Measurements from ENCODE around the gene RPL10. TPM values are rescaled to one million over a fixed set of nuclear protein-coding genes. Genes with fewer than 3 reads are reported as not detected.
A peak's percentile ranks its signal among the peaks of the same experiment; 100 is the strongest.

The RPL10 gene
- polyA plus RNA-seq, 4 donors: 3,011 to 4,069 (median 3,093) TPM

DNA sequence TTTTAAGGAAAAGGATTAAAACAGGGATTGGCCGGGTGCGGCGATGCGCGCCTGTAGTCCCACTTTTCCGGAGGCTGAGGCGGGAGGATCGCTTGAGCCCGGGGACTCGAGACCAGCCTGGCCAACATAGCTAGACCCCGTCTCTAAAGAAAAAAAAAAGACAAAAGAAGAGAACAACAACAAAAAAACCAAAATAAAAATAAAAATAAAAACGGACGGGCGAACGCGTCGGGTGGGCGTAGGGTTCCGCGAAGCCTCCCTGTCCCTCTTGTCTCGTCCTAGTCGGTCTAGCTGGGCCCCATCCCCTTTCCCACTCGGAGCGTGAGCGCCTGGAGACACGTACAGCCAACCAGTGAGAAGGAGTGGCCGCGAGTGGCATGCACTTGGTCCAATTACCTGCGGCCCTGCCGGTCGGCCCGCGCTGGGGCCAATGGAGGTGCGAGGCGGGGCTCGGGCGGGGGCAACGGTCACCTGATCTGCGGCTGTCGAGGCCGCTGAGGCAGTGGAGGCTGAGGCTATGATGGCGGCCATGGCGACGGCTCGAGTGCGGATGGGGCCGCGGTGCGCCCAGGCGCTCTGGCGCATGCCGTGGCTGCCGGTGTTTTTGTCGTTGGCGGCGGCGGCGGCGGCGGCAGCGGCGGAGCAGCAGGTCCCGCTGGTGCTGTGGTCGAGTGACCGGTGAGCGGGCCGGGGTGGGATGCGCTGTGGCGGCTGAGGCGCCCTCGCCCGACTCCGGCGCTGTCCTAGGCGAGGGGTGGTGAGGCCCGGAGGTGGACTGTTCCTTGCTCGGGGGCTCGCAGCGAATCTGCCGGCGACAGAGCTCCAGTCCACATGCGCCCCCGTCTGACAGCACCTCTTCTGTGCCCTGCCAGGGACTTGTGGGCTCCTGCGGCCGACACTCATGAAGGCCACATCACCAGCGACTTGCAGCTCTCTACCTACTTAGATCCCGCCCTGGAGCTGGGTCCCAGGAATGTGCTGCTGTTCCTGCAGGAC is 30.3 kb downstream of the RPL10 start, which contains the start of gene ATP6AP1:
ATP6AP1 (plus strand) TSS at position 502 of the 996 bp plus-strand sequence; CDS start at position 518, 16 bp downstream.
- peak in 2 of 4 donors; percentile 73 to 81 for DNase-seq (ENCODE audit: low read depth in 4 of 4, low spot score in 2 of 4)

GRCh38 chrX:154429711-154430110 is 31.5 kb downstream of the RPL10 start:
- DNase-seq (ENCODE audit: low read depth in 4 of 4, low spot score in 2 of 4): no peak

- DNase-seq (ENCODE audit: low read depth in 4 of 4, low spot score in 2 of 4): no peak
These were observed 32.3 kb downstream of the RPL10 start for GRCh38 chrX:154430479-154430878.

DNA sequence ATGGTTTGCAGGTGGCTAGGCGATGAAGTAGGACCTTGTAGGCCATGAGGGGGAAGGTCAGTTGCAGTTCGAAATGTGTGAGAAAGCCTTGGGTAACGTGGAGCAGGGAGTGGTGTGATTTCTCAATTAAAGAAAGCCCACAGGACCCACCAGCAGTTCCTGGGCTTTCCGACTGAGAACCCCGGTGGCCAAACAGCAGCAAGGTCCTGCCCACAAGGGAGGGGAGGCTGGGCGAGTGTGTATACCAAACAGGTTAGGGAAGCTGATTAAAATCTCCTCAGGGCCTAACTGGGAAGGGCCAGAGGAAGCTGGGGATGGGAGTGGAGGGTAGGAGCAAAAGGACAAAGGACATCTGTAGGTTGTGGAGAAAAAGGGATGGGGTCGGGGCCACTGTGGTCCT is 32.7 kb downstream of the RPL10 start:
- DNase-seq (ENCODE audit: low read depth in 4 of 4, low spot score in 2 of 4): no peak

DNA sequence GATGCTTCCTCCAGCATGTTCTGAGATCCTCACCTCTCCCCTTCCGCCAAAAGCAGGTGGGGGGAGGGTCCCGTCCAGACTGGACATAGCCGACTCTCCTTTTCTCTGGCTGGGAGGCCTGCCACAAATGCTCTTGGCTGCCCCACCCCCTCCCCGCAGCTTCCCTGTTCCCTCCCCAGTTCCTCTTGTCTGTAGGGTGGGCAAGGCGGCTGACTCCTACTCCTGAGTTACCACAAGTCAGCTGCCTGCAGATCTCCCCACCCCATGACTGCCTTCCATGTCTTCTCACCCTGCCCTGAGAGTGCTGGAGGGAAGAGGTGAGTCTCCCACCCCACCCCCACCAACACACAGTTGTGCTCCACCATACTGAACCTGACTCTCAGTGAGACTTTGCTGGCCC is 33.2 kb downstream of the RPL10 start:
- no peak for DNase-seq (ENCODE audit: low read depth in 4 of 4, low spot score in 2 of 4)

DNA sequence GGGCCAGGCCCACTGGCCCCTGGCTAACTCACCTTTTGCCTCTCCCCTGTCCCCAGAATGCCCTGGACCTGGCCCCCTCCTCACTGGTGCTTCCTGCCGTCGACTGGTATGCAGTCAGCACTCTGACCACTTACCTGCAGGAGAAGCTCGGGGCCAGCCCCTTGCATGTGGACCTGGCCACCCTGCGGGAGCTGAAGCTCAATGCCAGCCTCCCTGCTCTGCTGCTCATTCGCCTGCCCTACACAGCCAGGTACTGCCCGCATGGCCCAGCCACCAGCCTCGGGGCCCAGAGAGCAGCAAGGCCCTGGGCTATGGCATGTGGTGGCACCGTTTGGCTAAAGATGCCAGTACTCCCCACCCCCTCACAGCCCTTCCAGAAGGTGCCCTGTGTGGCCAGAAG is 34.0 kb downstream of the RPL10 start:
- DNase-seq (ENCODE audit: low read depth in 4 of 4, low spot score in 2 of 4): no peak

DNA sequence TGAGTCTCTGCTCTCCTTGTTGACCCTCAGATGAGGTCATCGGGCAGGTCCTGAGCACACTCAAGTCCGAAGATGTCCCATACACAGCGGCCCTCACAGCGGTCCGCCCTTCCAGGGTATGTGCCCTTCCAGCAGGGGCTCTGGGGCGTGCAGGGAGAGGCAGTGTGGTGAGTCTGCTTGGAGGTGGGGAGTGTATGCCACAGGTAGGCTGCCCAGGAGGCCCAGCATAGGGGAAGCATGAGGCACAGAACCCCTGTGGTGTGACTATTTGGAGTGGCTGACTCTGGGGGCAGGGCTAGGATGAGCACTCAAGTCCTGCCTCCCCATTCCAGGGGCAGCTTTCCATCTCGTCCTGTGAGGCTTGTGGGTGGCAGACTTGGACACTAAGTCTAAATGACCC is 35.4 kb downstream of the RPL10 start:
- no peak for DNase-seq (ENCODE audit: low read depth in 4 of 4, low spot score in 2 of 4)

DNA sequence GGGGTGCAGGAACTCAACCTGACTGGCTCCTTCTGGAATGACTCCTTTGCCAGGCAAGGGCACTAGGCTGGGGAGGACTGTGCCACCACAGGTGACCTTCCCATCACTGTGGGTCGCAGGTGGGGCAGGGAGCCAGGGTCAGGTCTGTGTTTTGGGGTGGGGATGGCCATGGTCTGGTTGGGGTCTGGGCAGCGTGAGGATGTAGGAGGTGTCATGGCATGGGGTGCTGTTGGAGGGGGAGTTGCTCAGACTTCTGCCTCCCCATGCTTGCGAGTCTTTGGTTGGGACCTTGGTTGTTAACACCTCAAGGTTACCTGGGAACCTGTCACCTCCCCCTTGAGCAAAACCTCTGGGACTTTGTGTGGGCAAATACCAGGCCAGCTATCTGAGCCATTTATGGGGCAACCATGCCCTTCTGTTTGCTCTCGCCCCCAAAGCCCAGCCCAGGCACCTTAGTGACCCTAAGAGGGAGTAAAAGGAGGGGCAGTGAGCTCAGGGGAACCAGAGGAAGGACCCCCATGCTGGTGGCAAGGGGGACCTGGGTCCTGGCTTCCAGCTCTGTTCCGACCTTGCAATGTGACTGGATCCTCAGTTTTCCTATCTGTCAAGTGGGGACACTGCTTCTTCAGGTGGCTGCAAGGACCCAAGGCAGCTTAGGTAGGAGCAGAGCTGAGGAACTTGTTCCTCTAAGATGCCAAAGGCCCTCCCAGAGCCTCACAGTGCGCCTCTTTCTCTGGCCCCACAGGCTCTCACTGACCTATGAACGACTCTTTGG is 36.4 kb downstream of the RPL10 start:
- DNase-seq (ENCODE audit: low read depth in 4 of 4, low spot score in 2 of 4): no peak

DNA sequence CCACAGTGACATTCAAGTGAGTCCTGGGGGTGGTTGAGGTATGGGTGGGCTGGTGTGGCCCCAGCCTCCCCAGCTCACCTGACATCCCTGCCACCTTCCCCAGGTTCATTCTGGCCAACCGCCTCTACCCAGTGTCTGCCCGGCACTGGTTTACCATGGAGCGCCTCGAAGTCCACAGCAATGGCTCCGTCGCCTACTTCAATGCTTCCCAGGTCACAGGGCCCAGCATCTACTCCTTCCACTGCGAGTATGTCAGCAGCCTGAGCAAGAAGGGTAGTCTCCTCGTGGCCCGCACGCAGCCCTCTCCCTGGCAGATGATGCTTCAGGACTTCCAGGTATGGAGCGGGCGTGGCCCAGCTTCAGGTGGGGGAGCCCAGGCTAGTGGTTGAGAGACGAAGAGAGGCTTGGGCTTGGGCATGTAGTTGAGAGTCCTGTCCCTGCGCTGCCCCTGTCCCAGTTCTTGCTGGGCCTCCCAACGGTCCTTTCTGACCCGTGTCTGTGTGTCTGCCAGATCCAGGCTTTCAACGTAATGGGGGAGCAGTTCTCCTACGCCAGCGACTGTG is 37.1 kb downstream of the RPL10 start:
- no peak for DNase-seq (ENCODE audit: low read depth in 4 of 4, low spot score in 2 of 4)

GRCh38 chrX:154436374-154436982 is 38.3 kb downstream of the RPL10 start:
- DNase-seq (ENCODE audit: low read depth in 4 of 4, low spot score in 2 of 4): no peak

DNA sequence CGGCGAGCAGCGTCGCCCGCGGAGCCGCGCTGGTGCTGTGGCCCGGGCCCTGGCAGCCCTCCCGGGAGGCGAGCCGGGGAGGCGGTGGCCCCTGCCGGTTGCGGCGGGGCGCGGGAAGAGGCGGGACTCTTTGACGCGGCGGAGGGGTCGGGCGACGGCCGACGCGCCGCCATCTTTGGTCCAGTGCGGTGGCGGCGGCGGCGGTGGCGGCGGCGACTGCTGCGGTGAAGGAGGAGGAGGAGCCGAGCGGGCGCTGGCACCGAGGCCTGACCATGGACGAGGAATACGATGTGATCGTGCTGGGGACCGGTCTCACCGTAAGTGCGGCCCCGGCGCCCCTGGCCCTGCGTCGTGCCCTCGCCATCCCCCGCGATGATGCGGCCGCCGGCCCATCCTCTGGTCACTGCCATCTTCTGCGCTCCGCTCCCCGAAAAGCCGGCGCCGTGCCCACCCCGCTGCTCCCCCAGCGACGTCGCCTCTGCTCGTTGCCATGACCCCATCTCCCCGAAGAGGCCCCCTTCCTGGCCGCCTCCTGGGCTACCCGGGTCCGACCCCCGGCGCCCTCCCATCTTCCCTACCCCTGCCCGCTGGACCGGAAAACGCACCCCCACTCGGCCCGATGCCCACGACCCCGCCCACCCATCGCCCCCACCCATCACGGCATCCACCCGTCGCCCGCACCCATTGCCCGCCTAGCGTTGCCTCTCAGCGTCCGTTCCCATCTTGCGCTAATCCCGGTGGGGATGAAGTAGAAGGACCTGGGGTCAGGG is 39.0 kb downstream of the RPL10 start, which contains the start of gene GDI1:
GDI1 (plus strand) TSS at position 172 of the 770 bp plus-strand sequence; CDS start at position 273, 101 bp downstream.
- DNase-seq (ENCODE audit: low read depth in 4 of 4, low spot score in 2 of 4): no peak

- no peak for DNase-seq (ENCODE audit: low read depth in 4 of 4, low spot score in 2 of 4)
These were observed 40.1 kb downstream of the RPL10 start for GRCh38 chrX:154437971-154438893.

DNA sequence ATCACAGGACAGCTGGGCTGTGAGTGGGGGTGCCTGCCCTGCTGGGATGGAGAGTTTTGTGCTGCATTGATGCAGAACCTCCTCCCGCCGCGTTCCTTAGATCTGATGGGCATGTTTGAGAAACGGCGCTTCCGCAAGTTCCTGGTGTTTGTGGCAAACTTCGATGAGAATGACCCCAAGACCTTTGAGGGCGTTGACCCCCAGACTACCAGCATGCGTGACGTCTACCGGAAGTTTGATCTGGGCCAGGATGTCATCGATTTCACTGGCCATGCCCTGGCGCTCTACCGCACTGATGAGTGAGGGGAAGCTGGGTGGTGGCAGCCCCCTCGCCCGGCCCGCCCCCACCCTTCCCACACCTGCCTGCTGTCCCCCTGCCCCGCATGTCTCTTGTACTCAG is 41.7 kb downstream of the RPL10 start:
- DNase-seq (ENCODE audit: low read depth in 4 of 4, low spot score in 2 of 4): no peak

DNA sequence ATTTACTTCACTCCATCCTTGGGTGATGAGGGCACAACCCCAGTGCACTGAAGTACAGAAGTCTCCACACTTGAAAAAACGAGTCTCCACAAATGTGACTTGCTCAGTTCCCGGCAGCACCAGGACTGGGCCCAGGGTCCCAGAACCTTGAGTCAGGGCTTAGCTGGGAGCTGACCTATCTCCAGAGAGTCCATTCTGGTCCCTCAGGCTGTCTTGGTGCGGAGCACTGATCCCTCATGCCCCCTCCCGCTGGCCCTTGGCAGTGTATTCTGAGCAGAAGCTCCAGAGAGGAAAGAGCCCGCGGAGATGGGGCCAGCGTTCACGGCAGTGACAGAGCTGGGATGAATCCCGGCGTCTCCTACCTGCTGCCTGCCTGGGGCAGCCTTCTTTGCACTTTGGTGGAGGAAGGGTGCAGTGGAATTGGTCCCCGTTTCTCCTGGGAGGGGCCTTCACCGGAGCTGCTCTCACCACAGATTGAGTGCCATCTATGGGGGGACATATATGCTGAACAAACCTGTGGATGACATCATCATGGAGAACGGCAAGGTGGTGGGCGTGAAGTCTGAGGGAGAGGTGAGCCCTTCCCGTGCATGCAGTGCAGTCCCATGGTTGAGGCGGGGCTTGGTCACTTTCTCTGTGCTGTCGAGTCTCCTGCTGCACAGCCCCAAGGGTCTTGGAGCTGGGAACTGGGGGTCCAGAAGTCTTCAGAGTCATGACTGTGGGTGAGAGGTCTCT is 42.6 kb downstream of the RPL10 start:
- DNase-seq (ENCODE audit: low read depth in 4 of 4, low spot score in 2 of 4): no peak

DNA sequence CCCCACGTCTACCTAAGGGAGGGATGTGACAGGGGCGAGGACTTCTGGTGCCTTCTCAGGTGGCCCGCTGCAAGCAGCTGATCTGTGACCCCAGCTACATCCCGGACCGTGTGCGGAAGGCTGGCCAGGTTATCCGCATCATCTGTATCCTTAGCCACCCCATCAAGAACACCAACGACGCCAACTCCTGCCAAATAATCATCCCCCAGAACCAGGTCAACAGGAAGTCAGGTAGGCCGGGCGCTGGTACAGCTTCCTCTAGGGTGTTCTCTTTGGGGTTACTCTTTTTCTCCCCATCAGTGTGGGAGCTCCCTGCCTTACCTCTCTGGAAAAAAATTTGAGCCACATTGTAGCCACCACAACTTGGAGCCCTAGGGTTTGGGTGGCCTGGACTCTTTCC is 43.4 kb downstream of the RPL10 start:
- DNase-seq (ENCODE audit: low read depth in 4 of 4, low spot score in 2 of 4): no peak

DNA sequence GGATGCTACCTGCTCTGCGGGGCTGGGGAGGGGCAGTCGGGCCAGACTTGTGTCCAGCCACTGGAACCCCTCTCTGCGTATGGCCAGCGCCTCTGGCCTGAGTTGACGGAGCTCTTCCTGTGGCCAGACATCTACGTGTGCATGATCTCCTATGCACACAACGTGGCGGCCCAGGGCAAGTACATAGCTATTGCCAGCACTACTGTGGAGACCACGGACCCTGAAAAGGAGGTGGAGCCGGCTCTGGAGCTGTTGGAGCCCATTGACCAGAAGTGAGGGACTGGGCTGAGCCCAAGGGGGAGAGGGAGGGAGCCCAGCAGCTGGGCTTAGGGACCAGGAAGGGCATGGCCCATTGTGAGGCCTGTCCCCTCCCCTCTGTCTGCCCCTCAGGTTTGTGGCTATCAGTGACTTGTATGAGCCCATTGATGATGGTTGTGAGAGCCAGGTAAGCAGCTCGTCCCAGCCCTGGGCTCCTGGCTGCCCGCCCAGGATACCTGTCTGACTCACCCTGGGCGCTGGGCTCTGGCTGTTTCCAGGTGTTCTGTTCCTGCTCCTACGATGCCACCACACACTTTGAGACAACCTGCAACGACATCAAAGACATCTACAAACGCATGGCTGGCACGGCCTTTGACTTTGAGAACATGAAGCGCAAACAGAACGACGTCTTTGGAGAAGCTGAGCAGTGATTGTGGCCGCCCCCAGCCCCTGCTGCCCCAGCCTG is 44.0 kb downstream of the RPL10 start:
- no peak for DNase-seq (ENCODE audit: low read depth in 4 of 4, low spot score in 2 of 4)

DNA sequence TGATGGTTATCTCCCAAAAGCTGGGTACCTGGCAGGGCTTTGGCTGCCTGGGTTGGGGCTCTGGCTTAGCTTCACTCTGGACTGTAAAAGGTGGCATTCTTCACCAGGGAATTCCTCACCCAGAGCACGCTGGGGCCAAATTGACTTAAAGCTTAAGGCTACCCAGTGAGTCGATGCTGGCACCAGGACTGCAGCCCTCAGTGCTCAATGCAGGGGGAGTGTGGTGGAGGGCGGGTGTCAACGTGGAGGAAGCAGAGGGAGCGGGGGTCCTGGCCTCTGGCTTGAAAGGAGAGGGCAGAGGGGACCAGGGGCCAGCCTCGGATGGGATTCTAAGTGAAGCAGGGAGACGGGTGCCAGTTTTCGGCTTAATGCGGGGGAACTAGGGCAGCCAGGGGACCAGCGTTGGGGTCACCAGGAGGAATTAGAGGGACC is 45.3 kb downstream of the RPL10 start:
- DNase-seq (ENCODE audit: low read depth in 4 of 4, low spot score in 2 of 4): no peak
